NK-92 treated with Interleukin-12 subunit alpha and Interleukin-12 subunit beta, amount 100 ng/mL, for 24 hours (cell line): Measurements from ENCODE around the gene TBX20.
"Not testable (repeated sequence)": the region's sequence is repeated elsewhere in the genome, so short reads cannot be mapped to it uniquely, and the experiment has no call there.

Source experiments
- DNase-seq: peaks from one replicate; lab custom pipeline; 2025; lab: John Stamatoyannopoulos, UW

TBX20 gene

DNA sequence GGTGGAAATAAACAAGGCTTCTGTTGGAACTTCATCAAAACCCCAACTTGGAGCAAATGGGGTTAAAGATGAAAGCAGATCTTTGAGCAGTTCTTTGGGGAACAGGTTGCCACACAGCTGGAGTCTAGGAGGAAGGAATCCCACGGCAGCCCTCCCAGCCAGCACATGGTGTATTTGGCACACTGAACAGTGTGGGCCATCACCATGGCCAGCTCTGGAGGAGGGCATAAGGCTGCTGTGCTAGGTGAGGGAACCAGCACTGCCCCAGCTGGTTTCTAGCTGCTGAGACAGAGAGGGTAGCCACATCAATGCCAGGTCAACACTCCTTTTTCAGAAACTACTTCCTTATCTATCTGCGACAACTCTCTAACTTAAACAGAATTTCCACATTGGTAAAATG, 33.7 kb downstream of the TBX20 start:
- not testable (repeated sequence) for DNase-seq

DNA sequence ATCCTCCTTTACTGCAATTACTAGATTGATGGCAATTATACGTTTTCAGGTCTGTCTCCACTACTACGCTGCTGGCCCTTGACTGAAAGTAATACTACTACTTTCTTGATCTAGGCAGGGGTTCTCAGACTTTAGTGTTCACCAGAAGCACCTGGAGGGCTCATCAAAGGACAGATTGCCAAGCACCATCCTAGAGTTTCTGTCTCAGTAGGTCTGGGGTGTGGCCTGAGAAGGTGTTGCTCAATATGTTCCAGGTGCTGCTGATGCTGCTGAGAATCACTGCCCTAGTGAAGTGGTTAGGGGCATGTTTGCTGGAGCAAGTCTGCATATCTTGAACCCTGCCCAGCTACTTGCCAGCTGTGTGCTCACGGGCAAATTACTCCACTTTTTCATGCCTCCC, 37.9 kb downstream of the TBX20 start:
- DNase-seq: not testable (repeated sequence)

GRCh38 chr7:35215063-35215462, 38.8 kb downstream of the TBX20 start:
- not testable (repeated sequence) for DNase-seq

GRCh38 chr7:35206924-35207323, 47.0 kb downstream of the TBX20 start:
- not testable (repeated sequence) for DNase-seq

DNA sequence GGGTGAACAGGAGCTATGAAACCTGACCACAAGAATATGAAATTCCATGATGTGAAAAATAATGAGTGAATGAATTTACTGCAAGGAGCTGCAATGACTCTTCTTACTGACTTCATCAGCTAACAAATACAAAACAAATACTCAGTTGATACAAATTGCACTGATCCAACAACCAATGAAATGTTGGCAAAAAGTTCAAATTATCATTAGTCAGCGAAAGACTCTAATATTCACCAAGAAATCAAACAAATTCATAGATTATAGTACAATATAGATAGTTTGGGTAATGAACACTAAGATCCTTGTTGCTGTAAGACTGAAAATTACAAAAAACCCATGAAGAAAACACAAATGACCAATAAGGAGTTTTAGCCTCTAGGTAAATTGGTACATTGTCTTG, 49.0 kb downstream of the TBX20 start:
- DNase-seq: not testable (repeated sequence)

DNA sequence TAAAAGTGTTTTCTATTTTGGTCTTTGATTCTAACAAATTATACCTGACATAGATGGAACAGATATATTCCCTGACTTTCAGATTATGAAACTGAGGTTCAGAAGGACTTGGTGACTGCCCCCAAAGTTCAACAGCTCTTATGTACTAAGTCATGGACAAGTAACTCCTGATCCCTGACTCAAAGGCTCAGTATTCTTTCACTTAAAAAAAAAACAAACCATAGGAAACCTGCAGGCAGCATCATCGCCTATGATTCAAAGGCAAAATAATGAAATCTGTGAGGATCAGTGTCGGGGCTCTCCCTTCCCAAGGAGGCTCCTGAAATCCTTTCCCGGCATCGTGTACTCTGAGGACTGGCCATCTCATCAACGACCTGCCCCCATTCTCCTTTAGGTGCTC, 49.9 kb downstream of the TBX20 start:
- DNase-seq: not testable (repeated sequence)

GRCh38 chr7:35202353-35202752, 51.5 kb downstream of the TBX20 start:
- not testable (repeated sequence) for DNase-seq

DNA sequence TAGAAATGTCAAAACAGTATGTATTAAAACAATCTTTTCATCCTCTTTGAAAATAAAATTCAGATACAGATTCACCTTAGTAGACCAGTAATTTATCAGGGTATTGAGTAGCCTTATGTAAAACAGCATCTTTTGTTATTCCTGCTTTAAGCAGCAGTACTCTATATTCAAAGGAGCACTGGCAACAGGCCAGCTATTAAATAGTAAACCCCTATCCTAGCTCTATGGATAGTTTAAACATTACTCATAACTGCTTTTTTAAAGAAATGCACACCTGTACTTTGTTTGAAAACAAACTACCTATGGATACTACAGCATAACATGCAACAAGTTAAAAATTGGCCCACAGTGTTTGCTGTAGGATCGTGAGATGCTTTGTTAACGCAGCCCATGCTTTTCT, 53.7 kb downstream of the TBX20 start:
- not testable (repeated sequence) for DNase-seq

GRCh38 chr7:35198370-35199140, 55.3 kb downstream of the TBX20 start:
- DNase-seq: not testable (repeated sequence)

DNA sequence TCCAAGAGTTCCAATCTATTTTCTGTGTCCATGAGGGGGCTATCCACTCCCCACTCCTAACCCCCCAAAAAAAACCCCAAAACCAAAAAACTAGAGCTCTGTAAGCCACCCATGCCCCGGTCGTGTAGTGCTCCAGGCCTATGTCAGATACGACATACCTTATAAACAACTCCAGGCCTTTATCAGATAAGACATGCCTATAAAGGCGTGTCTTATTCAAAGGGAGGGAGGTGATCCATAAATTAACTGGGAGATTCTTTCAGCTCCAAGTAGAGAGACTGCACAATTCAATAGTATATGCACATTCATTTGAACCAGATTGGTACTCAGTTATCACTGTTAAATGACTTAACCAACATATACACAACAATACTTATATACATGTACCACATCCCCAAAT, 62.3 kb downstream of the TBX20 start:
- DNase-seq: not testable (repeated sequence)

GRCh38 chr7:35190146-35190773, 63.6 kb downstream of the TBX20 start:
- not testable (repeated sequence) for DNase-seq

DNA sequence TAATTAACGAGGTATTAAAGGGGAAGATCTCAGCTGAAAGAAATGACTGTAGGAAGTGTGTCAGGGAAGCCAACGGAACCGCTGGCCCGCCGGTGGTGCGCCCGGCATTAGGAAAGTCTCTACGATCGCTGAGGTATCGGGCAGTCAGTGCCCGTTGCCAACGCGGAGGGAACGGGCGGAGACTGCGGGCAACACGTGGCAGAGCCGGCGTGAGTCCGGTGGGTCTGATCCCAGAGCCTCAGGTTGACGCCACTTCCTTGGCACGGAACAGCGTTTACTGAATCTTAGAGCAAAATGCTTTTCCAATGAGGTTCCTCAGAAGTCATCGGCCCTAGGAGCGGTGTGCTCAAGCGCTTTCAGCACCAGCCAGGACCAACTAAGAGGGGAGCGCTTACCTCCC, 67.1 kb downstream of the TBX20 start:
- not testable (repeated sequence) for DNase-seq

GRCh38 chr7:35185908-35186731, 67.8 kb downstream of the TBX20 start:
- no peak for DNase-seq

GRCh38 chr7:35185578-35185907, 68.4 kb downstream of the TBX20 start:
- not testable (repeated sequence) for DNase-seq

DNA sequence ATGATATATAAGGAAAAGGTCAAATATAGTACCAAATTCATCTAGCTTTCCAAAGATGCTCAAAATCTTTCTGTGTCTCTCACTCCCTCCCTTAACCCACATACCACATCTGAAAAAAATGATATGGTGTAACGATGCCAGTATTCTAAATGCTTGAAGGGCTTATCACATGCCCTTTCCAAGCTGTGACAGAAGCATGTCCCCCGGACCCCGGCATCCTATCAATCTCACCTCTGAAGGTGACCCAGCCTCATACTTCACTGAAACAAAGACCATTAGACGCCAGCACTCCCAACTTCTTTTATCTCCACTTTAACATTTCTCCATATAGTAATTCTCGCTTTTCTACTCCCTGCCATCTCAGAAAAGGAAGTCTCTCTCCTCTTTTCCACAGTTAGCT, 68.9 kb downstream of the TBX20 start:
- DNase-seq: not testable (repeated sequence)

- DNase-seq: not testable (repeated sequence)
Measured at GRCh38 chr7:35183873-35184503, 69.9 kb downstream of the TBX20 start.

DNA sequence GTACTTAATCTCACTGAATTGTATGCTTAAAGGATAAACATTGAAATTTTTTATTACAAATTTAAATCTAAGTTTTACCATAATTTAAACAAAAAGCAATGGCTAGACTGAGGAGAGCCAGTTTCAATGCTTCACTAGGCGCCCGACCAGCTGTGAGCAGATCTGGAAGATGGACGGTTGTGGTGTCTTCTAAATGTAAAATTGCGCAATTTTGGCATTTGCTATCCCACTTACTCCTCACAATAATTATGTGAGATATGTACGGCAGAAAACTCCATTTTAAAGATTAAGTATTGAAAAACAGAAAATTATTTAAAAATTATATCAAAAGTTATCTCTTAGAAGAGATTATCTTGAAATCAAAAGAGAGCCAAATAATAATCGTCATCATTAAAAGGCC, 73.2 kb downstream of the TBX20 start:
- not testable (repeated sequence) for DNase-seq

DNA sequence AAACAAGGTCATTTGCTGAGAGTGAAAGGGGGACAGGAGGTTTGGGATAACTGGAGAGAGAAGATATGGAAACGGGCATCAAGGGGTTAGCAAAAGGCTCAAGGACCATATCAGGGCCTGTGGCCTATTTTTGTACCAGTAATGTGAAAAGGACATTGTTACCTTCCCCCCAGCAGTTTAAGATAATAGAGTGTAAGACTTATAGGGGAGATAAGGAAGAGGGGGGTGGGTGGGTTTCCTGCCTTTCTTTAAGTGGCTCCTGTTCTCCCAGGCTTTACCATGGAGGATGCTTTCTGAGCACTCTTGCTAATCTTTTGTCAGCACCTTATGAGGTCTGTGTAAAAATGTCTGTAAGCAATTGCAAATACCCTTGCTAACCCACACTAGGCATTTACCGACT, 80.7 kb downstream of the TBX20 start:
- not testable (repeated sequence) for DNase-seq

DNA sequence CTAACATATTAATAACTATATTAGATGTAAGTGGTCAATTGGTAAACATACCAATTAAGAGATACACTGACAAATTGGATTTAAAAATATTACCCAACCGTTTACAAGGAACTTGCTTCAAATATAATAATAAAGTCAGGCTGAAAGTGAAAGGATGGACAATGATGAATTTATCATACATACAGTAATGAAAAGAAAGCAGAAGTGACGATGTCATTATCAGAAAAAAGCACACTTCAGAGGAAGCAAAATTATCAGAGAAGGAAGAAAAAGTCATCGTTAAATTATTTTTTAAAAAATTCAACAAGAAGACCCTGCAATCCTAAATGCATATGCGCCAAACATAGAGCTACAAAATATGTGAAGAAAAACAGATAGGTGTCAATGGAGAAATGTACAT, 81.8 kb downstream of the TBX20 start:
- DNase-seq: not testable (repeated sequence)

- DNase-seq: not testable (repeated sequence)
Measured at GRCh38 chr7:35167658-35168057, 86.2 kb downstream of the TBX20 start.

GRCh38 chr7:35167158-35167557, 86.7 kb downstream of the TBX20 start:
- DNase-seq: not testable (repeated sequence)

GRCh38 chr7:35161059-35161740, 92.7 kb downstream of the TBX20 start:
- not testable (repeated sequence) for DNase-seq
